NCI-H1436 (cell line): ENCODE results near the gene BEND7.

Experiments used
- DNase-seq: peaks from one replicate; lab custom pipeline; 2025; lab: John Stamatoyannopoulos, UW

The BEND7 gene

DNA sequence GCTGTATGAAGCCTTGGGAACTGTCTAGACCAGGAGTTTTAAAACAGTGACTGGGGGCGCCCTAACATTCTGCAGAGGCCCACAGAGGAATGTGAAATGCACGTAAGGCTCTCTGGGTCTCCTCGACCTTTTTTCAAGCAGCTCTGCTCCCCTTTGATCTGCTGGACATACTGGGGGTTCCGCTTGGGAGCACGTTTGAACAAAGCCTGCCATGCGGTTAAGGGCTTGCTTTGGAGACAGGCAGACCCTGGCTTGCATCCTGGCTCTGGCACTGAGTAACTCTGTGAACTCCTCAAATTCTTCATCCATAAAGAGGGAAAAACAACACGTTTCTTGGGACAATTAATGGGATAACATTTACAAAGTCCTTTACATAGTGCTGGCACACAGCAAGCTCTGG is 7.8 kb downstream of the BEND7 start:
- DNase-seq: no peak

- no peak for DNase-seq
These were observed 8.6 kb downstream of the BEND7 start for GRCh38 chr10:13520194-13520593.

GRCh38 chr10:13518076-13518692 is 10.6 kb downstream of the BEND7 start:
- DNase-seq: no peak

DNA sequence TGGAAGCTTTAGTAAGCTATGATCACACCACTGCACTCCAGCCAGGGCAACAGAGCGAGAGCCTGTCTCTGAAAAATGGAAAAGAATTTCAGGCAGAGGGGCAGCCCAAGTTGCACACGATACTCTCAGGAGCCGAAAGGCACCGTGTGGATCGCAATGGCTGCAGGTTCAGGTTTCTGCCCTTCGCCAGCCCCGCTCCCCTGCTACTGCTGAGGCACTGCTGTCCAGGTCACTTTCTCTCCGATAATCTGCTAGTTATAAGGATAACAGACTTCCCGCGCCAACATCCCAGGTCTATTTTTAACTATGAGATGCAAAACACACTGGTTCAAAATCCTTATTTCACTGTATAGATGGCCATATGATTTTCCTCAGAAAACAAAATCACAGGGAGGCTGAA is 11.1 kb downstream of the BEND7 start:
- no peak for DNase-seq

DNA sequence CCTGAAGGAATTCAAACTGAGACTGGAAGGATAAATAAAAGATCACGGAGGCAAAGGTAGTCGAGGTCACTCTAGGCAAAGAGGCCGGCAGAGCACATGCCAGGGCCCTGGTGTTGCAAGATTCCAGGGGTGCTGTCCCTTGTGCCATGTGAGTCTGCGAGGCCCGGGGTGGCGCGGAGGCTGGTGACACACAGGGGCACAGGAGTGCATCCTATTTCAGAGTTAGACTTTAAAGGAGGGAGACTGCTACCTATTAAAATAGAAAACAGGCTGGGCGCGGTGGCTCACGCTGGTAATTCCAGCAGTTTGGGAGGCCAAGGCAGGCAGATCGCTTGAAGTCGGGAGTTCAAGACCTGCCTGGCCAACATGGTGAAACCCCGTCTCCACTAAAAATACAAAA is 12.6 kb downstream of the BEND7 start:
- no peak for DNase-seq

DNA sequence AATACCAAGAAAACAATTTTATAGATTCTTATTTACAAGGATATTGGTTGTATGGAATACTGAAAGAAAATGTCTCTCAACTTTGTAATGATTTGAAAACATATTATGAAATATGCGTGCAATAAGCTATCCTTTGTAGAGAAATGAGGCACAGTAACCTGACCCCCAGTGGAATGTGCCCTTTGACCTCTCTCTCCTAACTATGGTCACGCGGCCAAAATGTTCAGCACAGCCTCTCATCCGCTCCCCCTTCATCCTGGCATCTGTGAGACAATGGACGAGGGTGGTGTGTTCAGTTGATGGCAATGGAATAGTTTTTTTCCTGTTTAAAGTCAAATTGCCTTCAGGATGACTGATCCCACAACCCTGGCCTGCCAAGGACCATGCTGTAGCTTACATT is 13.3 kb downstream of the BEND7 start:
- DNase-seq: no peak

DNA sequence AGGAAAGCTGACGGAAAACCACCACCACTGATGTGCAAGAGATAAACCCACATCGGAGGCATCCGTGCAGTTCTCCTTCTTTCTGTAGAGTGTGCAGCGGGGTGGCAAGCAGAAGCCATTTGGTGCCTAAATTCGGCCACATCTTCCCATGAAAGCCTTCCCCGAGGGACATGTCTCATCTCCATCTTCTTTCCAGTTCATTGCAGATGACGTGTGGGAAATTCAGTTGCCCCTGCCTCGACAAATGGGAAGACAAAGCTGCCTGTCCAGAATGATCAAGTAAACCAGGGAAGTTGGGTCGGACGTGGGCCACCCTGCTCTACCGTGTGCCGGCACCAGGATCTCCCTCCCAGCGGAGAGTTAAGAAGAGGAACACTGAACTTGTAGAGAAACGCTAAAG is 14.5 kb downstream of the BEND7 start:
- DNase-seq: no peak

- no peak for DNase-seq
These were observed 16.2 kb downstream of the BEND7 start for GRCh38 chr10:13512564-13512963.

DNA sequence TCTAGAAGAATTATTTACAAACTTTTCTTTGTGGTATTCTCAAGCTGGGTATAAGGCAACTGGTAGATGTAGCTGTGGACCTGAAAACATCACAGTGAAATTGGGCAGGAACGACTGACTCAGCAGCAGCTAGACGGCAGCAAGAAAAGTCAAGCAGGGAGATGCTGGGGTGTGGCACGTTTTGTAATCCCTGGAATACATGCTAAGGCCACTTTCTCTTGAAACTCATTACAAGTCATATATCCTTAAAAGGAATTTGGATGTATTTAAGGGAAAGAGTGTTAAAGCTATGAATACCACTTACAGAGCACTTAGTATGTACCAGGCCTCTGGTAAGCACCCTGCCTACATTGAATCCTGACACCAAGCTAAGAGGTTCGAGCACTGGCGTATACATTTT is 17.4 kb downstream of the BEND7 start:
- no peak for DNase-seq

DNA sequence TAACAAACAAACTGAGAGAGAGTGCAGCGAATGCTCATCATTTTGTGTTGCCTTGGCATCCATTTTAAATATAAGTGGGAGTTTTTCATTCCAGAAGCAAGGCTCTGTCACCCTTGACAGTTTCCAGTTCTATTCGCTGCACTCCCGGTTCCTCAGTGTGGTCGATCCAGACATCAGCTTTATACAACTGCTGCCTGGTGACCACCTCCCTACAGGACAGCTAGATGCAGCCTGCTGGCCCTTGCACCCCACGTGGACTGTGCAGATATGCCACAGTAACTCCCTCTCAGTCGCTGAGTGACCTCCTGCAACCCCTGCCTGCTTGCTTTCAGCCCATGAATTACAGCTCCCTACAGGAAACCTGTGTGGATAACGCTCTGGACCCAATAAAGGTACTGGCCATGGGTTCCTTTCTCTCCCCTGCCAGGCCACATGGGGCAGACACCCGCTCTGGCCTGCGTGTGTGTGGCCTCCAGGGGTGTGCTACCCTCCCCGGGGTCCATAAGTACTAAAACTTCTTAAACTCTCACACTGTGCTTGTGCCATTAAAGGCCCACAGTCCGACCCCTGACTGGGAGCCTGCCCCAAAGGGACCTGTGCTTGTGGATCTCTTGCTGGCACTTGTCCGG is 23.6 kb downstream of the BEND7 start:
- no peak for DNase-seq

DNA sequence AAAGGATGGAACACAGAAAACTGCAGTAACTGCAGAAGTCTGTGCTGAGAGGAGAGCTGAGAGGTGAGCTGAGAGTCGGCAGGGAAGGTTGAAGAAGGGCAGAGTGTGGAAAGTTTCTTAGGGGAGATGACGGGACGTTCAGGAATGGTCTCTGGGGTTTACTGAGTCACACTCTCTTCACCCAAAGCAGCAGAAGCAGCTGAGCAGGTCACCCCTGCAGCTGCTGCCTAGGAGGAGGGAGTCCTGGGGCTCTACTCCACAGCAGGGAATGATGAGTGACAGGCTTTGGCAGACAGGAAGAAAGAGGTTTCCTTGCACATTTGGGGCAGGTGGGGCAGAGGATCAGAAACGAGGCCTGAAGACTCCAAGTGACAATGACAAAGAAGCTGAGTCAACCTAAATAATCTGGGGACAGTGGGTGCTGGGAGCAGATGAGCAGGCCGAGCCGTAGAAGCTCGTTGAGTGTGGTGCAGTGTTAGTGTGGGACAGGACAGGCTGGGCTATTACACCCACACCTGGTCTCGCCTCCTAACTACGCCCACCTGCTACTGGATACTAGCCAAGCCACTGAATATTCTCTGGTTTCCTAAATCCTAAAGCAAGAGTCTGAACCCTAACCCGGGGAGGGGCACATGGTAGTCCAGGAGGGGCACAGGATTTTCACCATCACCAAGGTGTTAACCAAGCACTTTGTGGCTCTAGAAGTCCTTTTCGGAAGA is 24.9 kb downstream of the BEND7 start:
- DNase-seq: no peak

DNA sequence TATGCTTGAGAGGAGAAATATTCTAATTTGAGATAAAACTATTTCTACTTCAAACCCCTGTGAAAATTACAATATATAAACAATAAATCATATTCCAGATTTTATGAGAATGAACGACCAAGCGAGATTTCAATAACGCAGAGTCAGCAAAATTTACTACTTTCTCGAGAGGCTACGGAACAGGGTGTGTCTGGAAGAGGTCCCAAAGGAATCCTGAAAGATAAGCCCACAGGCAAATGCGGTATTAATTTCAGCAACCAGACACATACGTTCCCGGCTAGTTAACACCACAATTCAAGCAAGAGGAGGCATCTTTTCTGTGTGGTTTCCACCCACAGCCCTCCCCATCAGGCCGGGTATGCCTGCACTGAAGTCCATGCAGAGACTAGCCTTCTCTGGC is 26.4 kb downstream of the BEND7 start:
- no peak for DNase-seq

GRCh38 chr10:13500201-13500600 is 28.6 kb downstream of the BEND7 start:
- no peak for DNase-seq

- DNase-seq: no peak
These were observed 29.7 kb downstream of the BEND7 start for GRCh38 chr10:13499150-13499549.

- DNase-seq: no peak
These were observed 31.9 kb downstream of the BEND7 start for GRCh38 chr10:13496931-13497330.

- no peak for DNase-seq
These were observed 32.6 kb downstream of the BEND7 start for GRCh38 chr10:13496164-13496563.

DNA sequence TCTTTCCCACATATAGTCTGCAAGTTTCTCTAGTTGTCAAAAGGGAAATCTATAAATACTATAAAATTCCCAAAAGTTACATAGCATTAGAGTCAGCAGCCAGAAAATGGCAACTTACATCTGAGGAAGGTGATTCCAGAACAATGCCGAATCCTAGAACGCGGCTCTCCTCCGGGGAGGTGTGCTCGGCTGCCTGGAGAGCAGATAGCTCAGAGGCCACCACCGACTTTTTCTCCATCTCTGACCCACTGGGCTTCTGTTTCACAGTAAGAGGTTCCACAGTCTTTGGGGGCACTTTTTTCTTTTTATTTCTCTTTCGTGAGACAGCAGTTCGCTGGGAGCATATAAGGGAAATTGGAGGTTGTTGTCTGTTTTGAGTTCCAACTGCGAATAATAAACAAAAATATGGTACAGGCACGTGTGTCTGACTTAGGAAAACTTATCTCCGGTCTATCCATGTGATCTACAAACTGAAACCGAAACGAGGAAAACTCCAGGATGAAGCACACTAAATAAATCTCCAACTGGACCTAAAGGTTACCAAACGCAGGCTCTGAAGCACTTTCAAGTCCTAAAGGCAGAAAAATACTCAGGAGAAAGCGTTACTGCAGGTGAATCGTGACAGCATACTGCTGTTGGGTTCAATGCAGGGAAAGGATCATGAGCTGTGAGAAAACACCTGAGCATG is 36.2 kb downstream of the BEND7 start:
- DNase-seq: no peak

DNA sequence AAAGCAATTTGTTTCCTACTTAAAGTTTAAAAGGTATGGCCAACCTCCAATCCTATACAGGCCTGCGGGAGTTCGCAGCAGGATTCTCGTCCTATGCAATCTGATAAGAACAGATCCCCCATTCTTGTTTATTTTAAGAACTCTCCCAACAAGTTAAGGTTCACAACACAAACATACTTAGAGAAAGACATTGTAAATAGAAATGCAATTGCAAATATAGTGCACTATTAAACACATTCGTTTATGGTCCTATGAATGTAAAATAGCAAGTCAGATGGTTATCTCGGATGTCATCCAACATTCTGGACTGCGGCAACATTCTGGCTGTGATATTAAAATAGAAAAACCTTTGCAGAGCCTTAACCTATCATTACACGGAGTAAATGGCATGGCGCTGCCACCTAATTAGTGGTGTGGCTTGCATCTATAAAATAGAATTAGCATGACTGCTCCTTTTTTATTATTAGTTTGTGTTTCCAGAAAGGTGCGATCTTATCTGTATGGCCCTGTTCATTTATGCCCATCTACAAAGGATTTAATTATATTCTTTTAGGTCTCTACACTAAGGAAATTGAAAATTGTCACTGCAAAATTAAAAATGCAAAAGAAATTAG is 37.0 kb downstream of the BEND7 start:
- no peak for DNase-seq

DNA sequence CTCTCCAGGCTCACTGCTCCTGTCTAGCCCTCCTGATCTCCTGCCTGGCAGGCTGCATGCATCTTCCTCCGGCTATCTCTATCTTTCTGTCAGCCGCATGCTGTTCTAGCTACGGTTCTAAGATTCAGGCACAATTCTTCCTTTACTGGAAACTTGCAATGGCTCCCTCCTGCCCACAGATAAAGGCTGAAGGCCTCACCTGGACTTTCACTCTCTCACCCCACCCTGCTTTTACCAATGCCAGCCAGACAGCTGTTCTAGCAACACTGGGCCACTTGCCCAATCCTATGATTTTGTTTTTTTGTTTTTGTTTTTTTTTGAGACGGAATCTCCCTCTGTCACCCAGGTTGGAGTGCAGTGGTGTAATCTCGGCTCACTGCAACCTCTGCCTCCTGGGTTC is 38.3 kb downstream of the BEND7 start:
- no peak for DNase-seq

- DNase-seq: no peak
These were observed 39.7 kb downstream of the BEND7 start for GRCh38 chr10:13489035-13489599.

GRCh38 chr10:13485623-13486022 is 43.2 kb downstream of the BEND7 start:
- DNase-seq: no peak

DNA sequence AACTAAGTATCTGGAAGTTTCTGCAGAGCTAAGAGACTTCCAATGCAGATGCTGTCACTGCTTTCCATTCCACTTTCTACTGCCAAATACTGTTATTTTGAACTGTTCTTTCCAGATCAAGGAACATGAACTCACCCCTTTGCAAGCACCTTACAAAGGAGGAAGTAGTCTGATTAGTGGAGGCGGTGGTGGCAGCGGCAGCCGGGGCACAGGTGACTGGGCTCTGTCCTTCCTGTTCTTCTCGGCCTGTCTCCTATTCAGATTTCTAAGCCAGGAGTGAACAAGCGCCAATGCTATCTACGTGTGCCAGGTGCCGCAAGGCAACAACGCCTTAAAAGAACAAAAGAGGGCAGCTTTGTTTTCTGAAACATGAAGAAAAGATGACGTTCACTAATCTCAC is 44.9 kb downstream of the BEND7 start:
- DNase-seq: no peak
